Smooth muscle cell (in vitro differentiated cells): ENCODE measurements around the gene FXYD6. TPM values are rescaled to one million over a fixed set of nuclear protein-coding genes. Genes with fewer than 3 reads are reported as not detected.
"Not testable (repeated sequence)": the region's sequence is repeated elsewhere in the genome, so short reads cannot be mapped to it uniquely, and the experiment has no call there.

Source experiments
- DNase-seq: peaks from one replicate; lab custom pipeline; 2025; ENCODE audit not compliant: unreplicated experiment; lab: John Stamatoyannopoulos, UW
- H2AFZ ChIP-seq: fragments of 200-600 bp; sonication (generic); 2 replicates; pipeline ENCODE4 v1.6.0; 2016; ENCODE audit warnings: antibody characterized with exemption, low read depth, mild to moderate bottlenecking
- H3F3A ChIP-seq: fragments of 200-600 bp; sonication (generic); 2 replicates; pipeline ENCODE4 v1.6.0; 2017; ENCODE audit warnings: antibody characterized with exemption, low read depth
- H3K27ac ChIP-seq: fragments of 200-600 bp; sonication (generic); 2 replicates; pipeline ENCODE4 v1.5.1; 2016; ENCODE audit warnings: low read depth, mild to moderate bottlenecking
- H3K27me3 ChIP-seq: fragments of 200-600 bp; sonication (generic); 2 replicates; pipeline ENCODE4 v1.6.1; 2016; ENCODE audit warnings: low read depth, mild to moderate bottlenecking
- H3K36me3 ChIP-seq: fragments of 200-600 bp; sonication (generic); 2 replicates; pipeline ENCODE4 v1.5.1; 2016; ENCODE audit warnings: low read depth
- H3K4me1 ChIP-seq: fragments of 200-600 bp; sonication (generic); 2 replicates; pipeline ENCODE4 v1.5.1; 2016; ENCODE audit warnings: low read depth
- H3K4me2 ChIP-seq: fragments of 200-600 bp; sonication (generic); 2 replicates; pipeline ENCODE4 v1.6.0; 2016; ENCODE audit warnings: mild to moderate bottlenecking
- H3K4me3 ChIP-seq: fragments of 200-600 bp; sonication (generic); 2 replicates; pipeline ENCODE4 v1.5.1; 2016; ENCODE audit warnings: mild to moderate bottlenecking
- H3K79me2 ChIP-seq: fragments of 200-600 bp; sonication (generic); 2 replicates; pipeline ENCODE4 v1.6.0; 2016; ENCODE audit warnings: low read depth, mild to moderate bottlenecking
- H3K9ac ChIP-seq: fragments of 200-600 bp; sonication (generic); 2 replicates; pipeline ENCODE4 v1.6.0; 2016; ENCODE audit warnings: low read depth
- H3K9me3 ChIP-seq: fragments of 200-600 bp; sonication (generic); replicated peaks from 2 replicates; pipeline ENCODE4 v1.5.1; 2016; ENCODE audit warnings: low read depth
- H4K20me1 ChIP-seq: fragments of 200-600 bp; sonication (generic); 2 replicates; pipeline ENCODE4 v1.6.0; 2016; ENCODE audit warnings: low read depth
- WGBS: methylation state at CpG from one replicate; pipeline ENCODE4 v1.1.7; 2016; ENCODE audit warnings: low lambda C conversion rate; 5-methylcytosine and 5-hydroxymethylcytosine counted together
- polyA plus RNA-seq: library from polyadenylated mRNA; unstranded; fragments of >200 nt; fragmentation: Nextera tagmentation; extraction: Ambion mirVana; gene quantifications from 2 replicates; pipeline ENCODE4 v1.2.1, GENCODE V29; 2016
- total RNA-seq: library from RNA; depleted of rRNA; stranded (reverse); fragments of >200 nt; gene quantifications from 2 replicates; pipeline ENCODE4 v1.2.3, GENCODE V29; 2014
- TF ChIP-seq, protein P1 (sequence below): fragments of 200-600 bp; sonication (generic); IDR thresholded peaks from 2 replicates; pipeline ENCODE4 v1.5.1; 2017; ENCODE audit warnings: borderline replicate concordance, mild to moderate bottlenecking, antibody characterized with exemption; ENCODE audit not compliant: insufficient read depth, poor library complexity, severe bottlenecking

The FXYD6 gene
- total and polyA plus RNA-seq, 2 experiments from 2014 or later = 27.7 to 84.5 TPM

DNA sequence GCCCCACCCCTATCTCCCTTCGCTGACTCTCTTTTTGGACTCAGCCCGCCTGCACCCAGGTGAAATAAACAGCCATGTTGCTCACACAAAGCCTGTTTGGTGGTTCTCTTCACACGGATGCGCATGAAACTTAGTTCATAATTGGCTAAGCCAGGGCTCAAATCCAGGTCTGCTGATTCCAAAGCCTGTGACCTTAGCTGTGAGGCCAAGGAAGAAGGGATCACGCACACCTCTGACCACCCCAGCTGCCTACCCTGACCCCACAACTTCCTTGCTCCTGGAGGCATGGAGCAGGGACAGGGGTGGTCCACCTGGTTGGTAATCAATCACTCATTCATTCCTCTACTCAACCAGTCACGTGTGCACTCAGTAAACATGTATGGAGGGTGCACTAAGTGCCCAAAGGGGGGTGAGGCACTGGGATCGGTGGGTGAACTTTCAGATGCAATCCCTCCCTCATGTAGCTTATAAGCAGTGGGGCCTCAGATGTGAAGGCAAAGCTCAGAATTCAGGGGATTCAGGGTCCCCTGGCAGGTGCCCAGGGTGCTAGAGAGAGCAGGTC, 62.2 kb downstream of the FXYD6 start:
- Histone ChIP-seq H3K4me2 (no peak overlapping the region), H3K9me3 (no peaks in the 10 kb centered on the region), H3K27me3 (no peaks in the 10 kb centered on the region), H3K4me3 (no peak overlapping the region), H3K36me3 (no peaks in the 10 kb centered on the region), H4K20me1 (no peaks in the 10 kb centered on the region), H3K4me1 (peaks cover 28% of the 10 kb centered on the region), H3K27ac (no peak overlapping the region), H2AFZ (no peak overlapping the region), H3F3A (peaks cover 9% of the 10 kb centered on the region), H3K9ac (no peak overlapping the region), H3K79me2 (no peaks in the 10 kb centered on the region)
- TF ChIP-seq, protein P1, sequence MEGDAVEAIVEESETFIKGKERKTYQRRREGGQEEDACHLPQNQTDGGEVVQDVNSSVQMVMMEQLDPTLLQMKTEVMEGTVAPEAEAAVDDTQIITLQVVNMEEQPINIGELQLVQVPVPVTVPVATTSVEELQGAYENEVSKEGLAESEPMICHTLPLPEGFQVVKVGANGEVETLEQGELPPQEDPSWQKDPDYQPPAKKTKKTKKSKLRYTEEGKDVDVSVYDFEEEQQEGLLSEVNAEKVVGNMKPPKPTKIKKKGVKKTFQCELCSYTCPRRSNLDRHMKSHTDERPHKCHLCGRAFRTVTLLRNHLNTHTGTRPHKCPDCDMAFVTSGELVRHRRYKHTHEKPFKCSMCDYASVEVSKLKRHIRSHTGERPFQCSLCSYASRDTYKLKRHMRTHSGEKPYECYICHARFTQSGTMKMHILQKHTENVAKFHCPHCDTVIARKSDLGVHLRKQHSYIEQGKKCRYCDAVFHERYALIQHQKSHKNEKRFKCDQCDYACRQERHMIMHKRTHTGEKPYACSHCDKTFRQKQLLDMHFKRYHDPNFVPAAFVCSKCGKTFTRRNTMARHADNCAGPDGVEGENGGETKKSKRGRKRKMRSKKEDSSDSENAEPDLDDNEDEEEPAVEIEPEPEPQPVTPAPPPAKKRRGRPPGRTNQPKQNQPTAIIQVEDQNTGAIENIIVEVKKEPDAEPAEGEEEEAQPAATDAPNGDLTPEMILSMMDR = no peak
- WGBS = 82% methylated on average over 7 of the region's 7 CpGs
- DNase-seq = no peak

DNA sequence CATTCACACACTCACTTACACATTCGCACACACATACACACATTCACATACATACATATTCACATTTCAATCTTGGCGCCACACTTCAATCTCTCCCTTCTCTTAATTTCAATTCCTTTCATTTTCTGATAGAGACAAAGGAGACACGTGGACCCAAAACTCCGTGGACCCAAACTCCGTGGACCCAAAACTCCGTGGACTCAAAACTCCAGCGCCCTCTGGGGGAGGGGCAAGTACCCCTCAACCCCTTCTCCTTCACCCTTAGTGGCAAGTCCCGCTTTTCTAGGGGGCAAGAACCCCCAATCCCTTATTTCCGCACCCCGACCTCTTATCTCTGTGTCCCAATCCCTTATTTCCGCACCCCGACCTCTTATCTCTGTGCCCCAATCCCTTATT, 66.4 kb downstream of the FXYD6 start:
- H3K9me3 ChIP-seq, H2AFZ ChIP-seq, H3K36me3 ChIP-seq, H3F3A ChIP-seq, H3K4me3 ChIP-seq, H3K27me3 ChIP-seq, H3K79me2 ChIP-seq, H4K20me1 ChIP-seq, DNase-seq, H3K4me1 ChIP-seq, H3K27ac ChIP-seq, H3K4me2 ChIP-seq, H3K9ac ChIP-seq: not testable (repeated sequence)
- 93% methylated on average over 11 of the region's 12 CpGs for WGBS

DNA sequence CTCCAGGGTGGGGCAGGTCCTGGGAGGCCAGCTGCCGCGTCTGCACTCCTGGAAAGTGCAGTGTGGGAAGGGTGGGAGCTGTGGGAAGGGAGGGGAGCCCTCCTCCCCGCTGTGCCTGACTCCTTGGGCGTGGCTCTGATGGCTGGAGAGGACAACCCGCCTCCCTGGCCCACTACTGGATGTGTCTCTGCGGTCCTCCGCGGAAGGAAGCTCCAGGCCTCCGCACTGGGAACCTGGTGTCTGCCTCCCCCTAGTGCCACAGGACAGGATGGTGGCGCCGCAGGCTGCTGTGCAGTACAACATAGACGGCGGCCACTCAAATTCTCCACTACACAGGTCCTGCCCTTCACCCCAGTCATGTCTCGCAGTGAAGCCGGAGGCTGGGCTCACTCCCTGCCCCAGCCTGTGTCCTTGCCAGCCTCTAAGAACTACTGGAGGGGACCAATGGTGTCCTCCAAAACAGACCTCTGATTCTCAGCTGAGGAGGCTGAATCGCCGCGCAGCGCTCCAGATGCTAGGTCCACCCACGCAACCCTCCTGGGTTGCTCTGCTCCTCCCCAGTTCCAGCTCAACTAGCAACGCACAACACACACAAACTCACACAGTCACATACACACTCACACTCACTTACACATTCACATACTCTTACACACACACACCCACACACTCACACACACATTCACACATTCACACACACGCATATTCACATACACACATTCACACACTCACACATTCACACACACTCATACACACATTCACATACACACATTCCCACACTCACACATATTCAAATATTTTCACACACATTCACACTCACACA, 67.0 kb downstream of the FXYD6 start:
- no peaks in the 10 kb centered on the region for H4K20me1 ChIP-seq
- no peaks in the 10 kb centered on the region for H3F3A ChIP-seq
- no peaks in the 10 kb centered on the region for H3K27me3 ChIP-seq
- H3K36me3 ChIP-seq = no peaks in the 10 kb centered on the region
- H3K4me2 ChIP-seq = peak overlapping the region; percentile 43
- TF ChIP-seq, protein P1 = peak; percentile 52
- WGBS = 42% methylated on average over 18 of the region's 22 CpGs
- no peak overlapping the region for H3K4me3 ChIP-seq
- H3K9ac ChIP-seq = no peak overlapping the region
- H3K79me2 ChIP-seq = no peaks in the 10 kb centered on the region
- H2AFZ ChIP-seq = no peak overlapping the region
- H3K27ac ChIP-seq = no peak overlapping the region
- H3K4me1 ChIP-seq = no peaks in the 10 kb centered on the region
- H3K9me3 ChIP-seq = no peaks in the 10 kb centered on the region
- peak; percentile 24 for DNase-seq

DNA sequence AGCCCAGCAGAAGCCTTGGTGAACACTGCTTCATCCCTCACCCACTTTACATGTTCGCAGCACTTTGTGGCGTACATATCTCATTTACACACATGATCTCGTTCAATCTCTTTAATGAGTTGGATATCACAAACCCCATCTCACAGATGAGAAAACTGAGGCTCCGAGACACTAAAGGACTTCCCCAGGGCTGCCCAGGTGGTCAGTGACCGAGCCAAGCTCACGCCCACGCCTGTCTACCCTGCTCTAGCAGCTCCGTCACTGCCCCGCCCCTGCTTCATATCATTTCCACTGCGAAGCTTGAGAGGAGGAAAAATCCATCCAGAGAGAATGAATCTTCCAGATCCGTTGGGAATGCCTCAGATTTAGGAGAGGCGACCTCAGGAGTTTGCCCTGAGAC, 67.7 kb downstream of the FXYD6 start:
- no peaks in the 10 kb centered on the region for H3K9me3 ChIP-seq
- H3K27me3 ChIP-seq = no peaks in the 10 kb centered on the region
- no peak overlapping the region for H3K4me2 ChIP-seq
- H3K27ac ChIP-seq = no peak overlapping the region
- H3K4me3 ChIP-seq = no peak overlapping the region
- TF ChIP-seq, protein P1 = no peak
- no peaks in the 10 kb centered on the region for H3F3A ChIP-seq
- no peaks in the 10 kb centered on the region for H3K4me1 ChIP-seq
- no peaks in the 10 kb centered on the region for H3K36me3 ChIP-seq
- H3K79me2 ChIP-seq = no peaks in the 10 kb centered on the region
- WGBS = 85% methylated on average over 12 of the region's 12 CpGs
- H2AFZ ChIP-seq = no peak overlapping the region
- DNase-seq = no peak
- H3K9ac ChIP-seq = no peak overlapping the region
- H4K20me1 ChIP-seq = no peaks in the 10 kb centered on the region
